ENCODE data around the gene APOLD1.
"Not testable (repeated sequence)": the region's sequence is repeated elsewhere in the genome, so short reads cannot be mapped to it uniquely, and the experiment has no call there.

APOLD1 gene

GRCh38 chr12:12784911-12785814, at the start of gene APOLD1:
TSS of gene APOLD1 (plus strand) at chr12:12785659. CDS start at chr12:12785692, 33 bp downstream.
- peak; percentile 63 for DNase-seq (ENCODE audit: low read depth)
- peak within 1 kb of the TSS; percentile 58 for H3K4me3 ChIP-seq (ENCODE audit: low read depth, low read length)

- H3K4me3 ChIP-seq (ENCODE audit: low read depth, low read length) = no peak overlapping the region
Measured at GRCh38 chr12:12736759-12737676, 48.4 kb upstream of the APOLD1 start.

GRCh38 chr12:12738152-12738551, 47.3 kb upstream of the APOLD1 start:
- H3K4me3 ChIP-seq (ENCODE audit: low read depth, low read length); DNase-seq (ENCODE audit: low read depth): not testable (repeated sequence)

More at GRCh38 chr12:12736759-12737676, 48.4 kb upstream of the APOLD1 start:
- DNase-seq (ENCODE audit: low read depth) = no peak

- no peak overlapping the region for H3K4me3 ChIP-seq (ENCODE audit: low read depth, low read length)
- DNase-seq (ENCODE audit: low read depth) = no peak
Measured at GRCh38 chr12:12741660-12742059, 43.8 kb upstream of the APOLD1 start.

- H3K4me3 ChIP-seq (ENCODE audit: low read depth, low read length) = no peak overlapping the region
- no peak for DNase-seq (ENCODE audit: low read depth)
Measured at GRCh38 chr12:12744546-12745305, 40.7 kb upstream of the APOLD1 start.

- H3K4me3 ChIP-seq (ENCODE audit: low read depth, low read length) = no peak overlapping the region
- DNase-seq (ENCODE audit: low read depth) = no peak
Measured at GRCh38 chr12:12745576-12746211, 39.8 kb upstream of the APOLD1 start.

GRCh38 chr12:12747278-12747677, 38.2 kb upstream of the APOLD1 start:
- no peak for DNase-seq (ENCODE audit: low read depth)

GRCh38 chr12:12748044-12748443, 37.4 kb upstream of the APOLD1 start:
- DNase-seq (ENCODE audit: low read depth) = no peak
- H3K4me3 ChIP-seq (ENCODE audit: low read depth, low read length) = no peak overlapping the region

More at GRCh38 chr12:12747278-12747677, 38.2 kb upstream of the APOLD1 start:
- no peak overlapping the region for H3K4me3 ChIP-seq (ENCODE audit: low read depth, low read length)

GRCh38 chr12:12749433-12749832, 36.0 kb upstream of the APOLD1 start:
- no peak overlapping the region for H3K4me3 ChIP-seq (ENCODE audit: low read depth, low read length)

GRCh38 chr12:12755923-12756322, 29.5 kb upstream of the APOLD1 start:
- H3K4me3 ChIP-seq (ENCODE audit: low read depth, low read length) = no peak overlapping the region
- DNase-seq (ENCODE audit: low read depth) = no peak

More at GRCh38 chr12:12749433-12749832, 36.0 kb upstream of the APOLD1 start:
- DNase-seq (ENCODE audit: low read depth) = no peak

- DNase-seq (ENCODE audit: low read depth) = no peak
- H3K4me3 ChIP-seq (ENCODE audit: low read depth, low read length) = no peak overlapping the region
Measured at GRCh38 chr12:12757121-12757520, 28.3 kb upstream of the APOLD1 start.

- no peak for DNase-seq (ENCODE audit: low read depth)
- no peak overlapping the region for H3K4me3 ChIP-seq (ENCODE audit: low read depth, low read length)
Measured at GRCh38 chr12:12759234-12759915, 26.1 kb upstream of the APOLD1 start.

GRCh38 chr12:12764824-12765223, 20.6 kb upstream of the APOLD1 start:
- no peak for DNase-seq (ENCODE audit: low read depth)
- H3K4me3 ChIP-seq (ENCODE audit: low read depth, low read length) = no peak overlapping the region

- H3K4me3 ChIP-seq (ENCODE audit: low read depth, low read length) = no peak overlapping the region
- no peak for DNase-seq (ENCODE audit: low read depth)
Measured at GRCh38 chr12:12770262-12770661, 15.2 kb upstream of the APOLD1 start.

- no peak overlapping the region for H3K4me3 ChIP-seq (ENCODE audit: low read depth, low read length)
- no peak for DNase-seq (ENCODE audit: low read depth)
Measured at GRCh38 chr12:12774791-12775190, 10.7 kb upstream of the APOLD1 start.

- no peak for DNase-seq (ENCODE audit: low read depth)
- H3K4me3 ChIP-seq (ENCODE audit: low read depth, low read length) = no peak overlapping the region
Measured at GRCh38 chr12:12776261-12776660, 9.2 kb upstream of the APOLD1 start.

- no peak for DNase-seq (ENCODE audit: low read depth)
- no peak overlapping the region for H3K4me3 ChIP-seq (ENCODE audit: low read depth, low read length)
Measured at GRCh38 chr12:12777092-12777491, 8.4 kb upstream of the APOLD1 start.

- no peak overlapping the region for H3K4me3 ChIP-seq (ENCODE audit: low read depth, low read length)
- DNase-seq (ENCODE audit: low read depth) = no peak
Measured at GRCh38 chr12:12779007-12779406, 6.5 kb upstream of the APOLD1 start.

All from skeletal muscle cell (primary cell).